Spleen (tissue), 11 donors: Measurements from ENCODE around the gene NFATC2IP. TPM values are rescaled to one million over a fixed set of nuclear protein-coding genes. Genes with fewer than 3 reads are reported as not detected.
"Not testable (repeated sequence)": the region's sequence is repeated elsewhere in the genome, so short reads cannot be mapped to it uniquely, and the experiment has no call there.

Experiments
- DNase-seq: peaks from one replicate; pipeline ENCODE4 v3.0.0-alpha.2; 2020
- H3K27ac ChIP-seq, 8 donors: fragments of 200-600 bp; sonication (generic) in 7 of 8; 1 replicate in 4 of 8; 2 replicates in 4 of 8; pipeline versions ENCODE4 v1.5.0 to v1.8.0; 2016 to 2021; ENCODE audit warnings: inconsistent platforms in 4 of 8, mild to moderate bottlenecking in 4 of 8, moderate library complexity in 1 of 8
- H3K27me3 ChIP-seq, 7 donors: fragments of 200-600 bp; sonication (generic) in 6 of 7; replicated peaks in 1 of 7; 1 replicate in 4 of 7; 2 replicates in 3 of 7; pipeline versions ENCODE4 v1.5.0 to v1.8.0; 2016 to 2021; ENCODE audit warnings: inconsistent platforms in 3 of 7, mild to moderate bottlenecking in 1 of 7
- H3K36me3 ChIP-seq, 6 donors: fragments of 200-600 bp; sonication (generic) in 5 of 6; 1 replicate in 4 of 6; 2 replicates in 2 of 6; pipeline versions ENCODE4 v1.5.0 to v1.8.0; 2016 to 2021; ENCODE audit warnings: inconsistent platforms in 2 of 6
- H3K4me1 ChIP-seq, 6 donors: fragments of 200-600 bp; sonication (generic) in 5 of 6; 1 replicate in 3 of 6; 2 replicates in 3 of 6; pipeline versions ENCODE4 v1.5.0 to v1.8.0; 2016 to 2021; ENCODE audit warnings: inconsistent platforms in 3 of 6
- H3K4me3 ChIP-seq, 8 donors: fragments of 200-600 bp; sonication (generic) in 7 of 8; 1 replicate in 4 of 8; 2 replicates in 4 of 8; pipeline versions ENCODE4 v1.5.0 to v1.8.0; 2016 to 2021; ENCODE audit warnings: inconsistent platforms in 4 of 8, mild to moderate bottlenecking in 4 of 8, moderate library complexity in 2 of 8
- H3K9me3 ChIP-seq, 8 donors: fragments of 200-600 bp; sonication (generic) in 7 of 8; 1 replicate in 4 of 8; 2 replicates in 4 of 8; pipeline versions ENCODE4 v1.5.0 to v1.8.0; 2016 to 2021; ENCODE audit warnings: inconsistent platforms in 4 of 8
- POLR2A ChIP-seq, 3 donors: fragments of 450-650 bp; IDR thresholded peaks; one replicate each; pipeline ENCODE4 v1.5.1; 2017; ENCODE audit warnings: antibody characterized with exemption in 3 of 3, mild to moderate bottlenecking in 1 of 3
- POLR2AphosphoS5 ChIP-seq, 3 donors: sonication (generic); formaldehyde crosslinking; IDR thresholded peaks; one replicate each; pipeline ENCODE4 v1.5.1; 2017; ENCODE audit warnings: antibody characterized with exemption in 3 of 3
- WGBS, 5 donors: extraction: QIAGEN DNeasy Blood & Tissue Kit in 3 of 5; methylation state at CpG; one replicate each; pipeline versions ENCODE4 v1.1.5 to v1.1.7; 2013 to 2018; 5-methylcytosine and 5-hydroxymethylcytosine counted together
- intact Hi-C: fragments of 100-400 bp; cut with DNase I; formaldehyde crosslinking; loops from one replicate; pipeline ENCODE4 v1.15.0; 2023; ENCODE audit warnings: low total_unique reads
- polyA plus RNA-seq, 3 donors: library from polyadenylated mRNA; stranded (reverse); fragments of 200-250 nt; gene quantifications; one replicate each; pipeline ENCODE4 v1.2.1, GENCODE V29; 2013
- total RNA-seq, 7 donors: library from RNA; depleted of rRNA in 3 of 7; stranded (reverse); fragments of >200 nt in 3 of 7; fragmentation: NEBNext Ultra II Directional in 4 of 7; extraction: Animal tissue kit (Norgen Biotek cat#: 25700) in 4 of 7; gene quantifications; one replicate each; pipeline versions ENCODE4 v1.1.0 to v1.2.1, GENCODE V29; 2016 to 2021
- TF ChIP-seq, protein P1 (sequence below), 11 experiments: fragments of 200-600 bp in 7 of 11; fragments of 450-650 bp in 4 of 11; sonication (generic) in 4 of 11; IDR thresholded peaks in 8 of 11; conservative IDR thresholded peaks in 3 of 11; 1 replicate in 7 of 11; 2 replicates in 4 of 11; pipeline versions ENCODE4 v1.4.0 to v1.8.0; 2016 to 2021; ENCODE audit warnings: antibody characterized with exemption in 11 of 11, inconsistent platforms in 4 of 11, mild to moderate bottlenecking in 1 of 11
- donor health status: healthy with polysubstance abuse.
- donor health status: DM: no; HTN: no; CAD: no; lungs with moderate emphysema.
- donor health status: DM: no; HTN: no; CAD: no.
- donor health status: Bipolar disorder and iron deficiency.
- donor health status: healthy.
- donor health status: DM: no; HTN: no; CAD: no.
- donor health status: DM: yes; HTN: yes; CAD: no.

NFATC2IP gene
- total and polyA plus RNA-seq, 10 donors, result 21.1 to 63.5 (median 46.5) TPM

DNA sequence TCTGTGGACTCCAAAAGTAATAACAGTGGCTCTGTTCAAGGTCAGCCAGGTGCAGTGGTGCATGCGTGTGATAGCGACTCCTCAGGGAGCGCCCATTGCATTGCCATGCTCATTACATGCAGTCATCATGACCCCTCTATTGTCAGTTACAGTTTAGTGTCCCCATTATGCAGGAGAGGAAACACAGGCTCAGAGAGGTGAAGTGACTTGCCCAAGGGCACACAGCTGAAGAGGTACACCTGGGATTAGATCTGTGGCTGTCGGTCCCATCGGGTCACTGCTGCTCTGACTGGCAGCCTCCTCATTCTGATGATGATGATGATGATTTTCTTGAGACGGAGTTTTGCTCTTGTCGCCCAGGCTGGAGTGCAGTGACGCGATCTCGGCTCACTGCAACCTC, 41.8 kb downstream of the NFATC2IP start:
- H3K4me3 ChIP-seq, result no peak overlapping the region
- WGBS, 5 donors, result 91 to 97% (median 94%) methylated on average over 8 to 10 of the region's 10 CpGs
- peaks cover 0 to 34% (median 25%) of the 10 kb centered on the region in 6 donors for H3K36me3 ChIP-seq
- TF ChIP-seq, protein P1, sequence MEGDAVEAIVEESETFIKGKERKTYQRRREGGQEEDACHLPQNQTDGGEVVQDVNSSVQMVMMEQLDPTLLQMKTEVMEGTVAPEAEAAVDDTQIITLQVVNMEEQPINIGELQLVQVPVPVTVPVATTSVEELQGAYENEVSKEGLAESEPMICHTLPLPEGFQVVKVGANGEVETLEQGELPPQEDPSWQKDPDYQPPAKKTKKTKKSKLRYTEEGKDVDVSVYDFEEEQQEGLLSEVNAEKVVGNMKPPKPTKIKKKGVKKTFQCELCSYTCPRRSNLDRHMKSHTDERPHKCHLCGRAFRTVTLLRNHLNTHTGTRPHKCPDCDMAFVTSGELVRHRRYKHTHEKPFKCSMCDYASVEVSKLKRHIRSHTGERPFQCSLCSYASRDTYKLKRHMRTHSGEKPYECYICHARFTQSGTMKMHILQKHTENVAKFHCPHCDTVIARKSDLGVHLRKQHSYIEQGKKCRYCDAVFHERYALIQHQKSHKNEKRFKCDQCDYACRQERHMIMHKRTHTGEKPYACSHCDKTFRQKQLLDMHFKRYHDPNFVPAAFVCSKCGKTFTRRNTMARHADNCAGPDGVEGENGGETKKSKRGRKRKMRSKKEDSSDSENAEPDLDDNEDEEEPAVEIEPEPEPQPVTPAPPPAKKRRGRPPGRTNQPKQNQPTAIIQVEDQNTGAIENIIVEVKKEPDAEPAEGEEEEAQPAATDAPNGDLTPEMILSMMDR (IDR thresholded peaks at IDR 0.05 in 8 of 11, conservative IDR thresholded peaks at IDR 0.05 in 3 of 11), result no peak
- TF ChIP-seq POLR2A (IDR thresholded peaks at IDR 0.05), result no peak
- peak in 1 of 3 donors; percentile 10 for TF ChIP-seq POLR2AphosphoS5 (IDR thresholded peaks at IDR 0.05)
- H3K27ac ChIP-seq, result no peak overlapping the region
- H3K4me1 ChIP-seq, result peaks cover 0 to 36% (median 4%) of the 10 kb centered on the region in 6 donors
- intact Hi-C loops, result no loop called here
- peaks cover 0 to 1% (median 0%) of the 10 kb centered on the region in 8 donors for H3K9me3 ChIP-seq
- H3K27me3 ChIP-seq, result no peaks in the 10 kb centered on the region
- no peak for DNase-seq

DNA sequence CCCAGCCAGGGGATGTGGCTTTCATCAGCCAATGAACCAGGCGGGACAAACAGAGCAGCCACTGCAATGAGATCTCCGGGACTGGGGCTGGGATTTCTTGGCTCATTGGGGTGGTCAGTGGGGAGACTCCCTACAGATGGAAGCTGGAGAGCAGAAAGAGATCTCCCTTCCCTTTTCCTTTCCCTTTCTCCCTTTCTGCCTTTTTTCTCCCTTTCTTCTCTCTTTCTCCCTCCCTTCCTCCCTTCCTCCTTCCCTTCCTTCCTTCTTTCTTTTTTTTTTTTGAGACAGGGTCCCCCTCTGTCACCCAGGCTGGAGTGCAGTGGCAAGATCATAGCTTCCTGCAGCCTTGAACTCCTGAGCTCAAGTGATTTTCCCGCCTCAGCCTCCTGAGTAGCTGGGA, 48.1 kb downstream of the NFATC2IP start:
- no peaks in the 10 kb centered on the region for H3K36me3 ChIP-seq
- no peak for TF ChIP-seq POLR2A (IDR thresholded peaks at IDR 0.05)
- no peak for TF ChIP-seq POLR2AphosphoS5 (IDR thresholded peaks at IDR 0.05)
- TF ChIP-seq, protein P1 (IDR thresholded peaks at IDR 0.05 in 8 of 11, conservative IDR thresholded peaks at IDR 0.05 in 3 of 11), result no peak
- no peak for DNase-seq
- no peak overlapping the region for H3K4me3 ChIP-seq
- intact Hi-C loops, result no loop called here
- H3K9me3 ChIP-seq, result no peaks in the 10 kb centered on the region
- H3K4me1 ChIP-seq, result peaks cover 0 to 7% (median 0%) of the 10 kb centered on the region in 6 donors
- H3K27me3 ChIP-seq, result no peaks in the 10 kb centered on the region
- no peak overlapping the region for H3K27ac ChIP-seq
- WGBS, 5 donors, result 60 to 89% (median 74%) methylated on average over 3 of the region's 3 CpGs

DNA sequence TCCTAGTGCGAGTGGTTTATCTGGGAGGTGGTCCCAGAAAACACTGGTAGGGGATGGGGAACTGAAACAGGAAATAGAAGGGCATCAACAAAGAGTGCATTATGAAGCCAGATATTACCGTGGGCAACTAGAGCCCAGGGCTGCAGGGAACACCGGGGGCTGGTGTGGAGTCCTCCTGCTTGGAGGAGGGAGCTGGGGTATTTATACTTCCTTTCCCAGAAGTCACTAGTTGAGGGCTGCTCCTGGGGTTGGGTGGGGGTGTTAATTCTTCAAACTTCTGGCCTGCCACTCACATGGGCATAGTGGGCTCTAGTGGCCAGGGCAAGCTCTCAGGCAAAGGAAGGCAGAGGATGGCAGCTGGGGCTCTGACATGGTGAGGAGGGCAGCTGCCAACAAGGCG, 48.8 kb downstream of the NFATC2IP start:
- intact Hi-C loops, result no loop called here
- H3K4me1 ChIP-seq, result peaks cover 0 to 7% (median 0%) of the 10 kb centered on the region in 6 donors
- no peaks in the 10 kb centered on the region for H3K36me3 ChIP-seq
- DNase-seq, result no peak
- WGBS, 5 donors, result 53 to 72% (median 59%) methylated on average over 4 of the region's 4 CpGs
- no peak overlapping the region for H3K27ac ChIP-seq
- no peaks in the 10 kb centered on the region for H3K9me3 ChIP-seq
- no peak overlapping the region for H3K4me3 ChIP-seq
- TF ChIP-seq POLR2A (IDR thresholded peaks at IDR 0.05), result no peak
- TF ChIP-seq POLR2AphosphoS5 (IDR thresholded peaks at IDR 0.05), result no peak
- H3K27me3 ChIP-seq, result no peaks in the 10 kb centered on the region

DNA sequence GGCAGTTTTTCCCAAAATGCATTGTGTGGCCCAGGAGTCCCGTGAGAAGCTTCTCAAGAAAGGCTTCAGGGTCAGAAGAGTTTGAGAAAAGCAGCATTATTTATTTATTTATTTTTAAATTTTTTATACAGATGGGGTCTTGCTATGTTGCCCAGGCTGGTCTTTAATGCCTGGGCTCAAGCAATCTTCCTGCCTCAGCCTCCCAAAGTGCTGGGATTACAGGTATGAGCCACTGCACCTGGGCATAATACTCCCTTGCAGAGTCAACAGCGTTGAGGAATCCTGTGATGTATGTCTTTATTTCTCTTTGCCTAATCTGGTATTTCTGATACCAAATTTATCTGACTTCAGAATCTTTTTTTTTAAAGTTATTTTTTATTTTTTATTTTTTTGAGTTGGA, 49.3 kb downstream of the NFATC2IP start:
- H3K27me3 ChIP-seq, result no peaks in the 10 kb centered on the region
- no peak for TF ChIP-seq POLR2A (IDR thresholded peaks at IDR 0.05)
- TF ChIP-seq, protein P1 (IDR thresholded peaks at IDR 0.05 in 8 of 11, conservative IDR thresholded peaks at IDR 0.05 in 3 of 11), result no peak
- TF ChIP-seq POLR2AphosphoS5 (IDR thresholded peaks at IDR 0.05), result no peak
- H3K27ac ChIP-seq, result no peak overlapping the region
- peaks cover 0 to 7% (median 0%) of the 10 kb centered on the region in 6 donors for H3K4me1 ChIP-seq
- H3K9me3 ChIP-seq, result no peaks in the 10 kb centered on the region
- WGBS, 5 donors, result 87 to 98% (median 97%) methylated on average over 2 of the region's 2 CpGs
- no peak overlapping the region for H3K4me3 ChIP-seq
- no peaks in the 10 kb centered on the region for H3K36me3 ChIP-seq
- intact Hi-C loops, result no loop called here
- no peak for DNase-seq

DNA sequence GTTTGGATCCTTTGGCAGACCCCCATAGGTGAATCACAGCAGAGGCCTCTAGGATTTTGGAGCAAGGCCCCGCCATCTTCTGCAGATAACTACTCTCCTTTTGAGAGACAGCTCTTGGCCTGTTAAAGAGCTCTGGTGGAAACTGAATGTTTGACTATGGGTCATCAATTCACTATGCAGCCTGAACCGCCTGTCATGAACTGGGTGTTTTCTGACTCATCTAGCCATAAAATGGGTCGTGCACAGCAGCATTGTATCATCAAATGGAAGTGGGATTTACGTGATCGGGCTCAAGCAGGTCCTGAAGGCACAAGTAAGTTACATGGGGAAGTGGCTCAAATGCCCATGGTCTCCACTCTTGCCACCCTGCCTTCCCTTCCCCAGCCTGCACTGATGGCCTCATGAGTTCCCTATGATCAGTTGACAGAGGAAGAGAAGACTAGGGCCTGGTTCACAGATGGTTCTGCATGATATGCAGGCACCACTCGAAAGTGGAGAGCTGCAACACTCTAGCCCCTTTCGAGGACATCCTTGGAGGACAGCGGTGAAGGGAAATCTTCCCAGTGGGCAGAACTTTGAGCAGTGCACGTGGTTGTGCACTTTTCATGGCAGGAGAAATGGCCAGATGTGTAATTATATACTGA, 53.9 kb downstream of the NFATC2IP start:
- 50 to 83% (median 73%) methylated on average over 6 to 9 of the region's 9 CpGs for WGBS, 5 donors
- H3K4me3 ChIP-seq, DNase-seq, H3K27ac ChIP-seq, H3K27me3 ChIP-seq, H3K9me3 ChIP-seq, intact Hi-C loops, H3K36me3 ChIP-seq: not testable (repeated sequence)
- peaks cover 0 to 27% (median 5%) of the 10 kb centered on the region in 6 donors for H3K4me1 ChIP-seq
